K562 (cell line): ENCODE measurements around the gene CELF4. TPM values are rescaled to one million over a fixed set of nuclear protein-coding genes. Genes with fewer than 3 reads are reported as not detected.

Experiments used
- ATAC-seq: fragments of 200-7000 bp; cut with Tn5 transposase; 3 replicates; pipeline ENCODE4 v1.9.1; 2020; ENCODE audit warnings: moderate library complexity
- BruUV-seq: library from RNA; stranded (reverse); fragments of 400-500 nt; replicated peaks from 2 replicates; lab custom pipeline; 2021; lab: Mats Ljungman, UMichigan
- CTCF ChIA-PET: fragments of 300-600 bp; formaldehyde crosslinking; extraction: SDS; loops from one replicate; lab custom pipeline; 2021; ENCODE audit warnings: low intra/inter-chr PET ratio; lab: Yijun Ruan, JAX
- POLR2A ChIA-PET: fragments of 300-600, 350-650 bp; sonication (Branson Sonifier 250); formaldehyde crosslinking; extraction: SDS; loops from one replicate; lab custom pipeline; 2021; ENCODE audit warnings: antibody characterized with exemption, inconsistent platforms; lab: Yijun Ruan, JAX
- DNase-seq, 4 experiments: peaks; one replicate each; pipeline versions ENCODE4 v3.0.0 to v3.0.0-alpha.2; 2011 to 2018; ENCODE audit warnings: low spot score in 3 of 4, mixed read lengths in 3 of 4; ENCODE audit errors: extremely low read depth in 1 of 4
- FAIRE-seq: peaks from 2 replicates; lab custom pipeline; 2011; peaks lifted over from hg19 to GRCh38; lab: Jason Lieb, UNC
- H2AFZ ChIP-seq: 2 replicates; pipeline ENCODE4 v1.6.0; 2011; ENCODE audit warnings: low read depth, low read length, control low read depth, inconsistent platforms
- H3K27ac ChIP-seq: fragments of 200-600 bp; 3 replicates; pipeline ENCODE4 v1.8.0; 2011; ENCODE audit warnings: low read depth, mild to moderate bottlenecking, control low read depth, inconsistent platforms, low read length, moderate library complexity, mixed read lengths; ENCODE audit errors: extremely low read depth
- H3K27me3 ChIP-seq, 2 experiments: fragments of 300-600 bp in 1 of 2; 2 replicates in 1 of 2; 3 replicates in 1 of 2; pipeline versions ENCODE4 v1.6.0 to v1.8.0; 2011; ENCODE audit warnings: inconsistent platforms in 2 of 2, low read length in 2 of 2, mild to moderate bottlenecking in 1 of 2, mixed read lengths in 1 of 2, moderate library complexity in 1 of 2; ENCODE audit not compliant: control insufficient read depth in 2 of 2, insufficient read depth in 2 of 2
- H3K36me3 ChIP-seq: fragments of 300-600 bp; 3 replicates; pipeline ENCODE4 v1.8.0; 2011; ENCODE audit warnings: mild to moderate bottlenecking, low read length, inconsistent platforms; ENCODE audit not compliant: control insufficient read depth, insufficient read depth
- H3K4me1 ChIP-seq, 2 experiments: fragments of 200-600 bp in 1 of 2; replicated peaks in 1 of 2; 2 replicates in 1 of 2; 3 replicates in 1 of 2; pipeline versions ENCODE4 v1.5.1 to v1.8.0; 2011; ENCODE audit warnings: inconsistent platforms in 2 of 2, low read length in 2 of 2, mild to moderate bottlenecking in 1 of 2, mixed read lengths in 1 of 2, moderate library complexity in 1 of 2; ENCODE audit not compliant: control insufficient read depth in 2 of 2, insufficient read depth in 2 of 2
- H3K4me2 ChIP-seq: 2 replicates; pipeline ENCODE4 v1.6.1; 2011; ENCODE audit warnings: low read length, control low read depth, inconsistent platforms, mixed read lengths; ENCODE audit not compliant: insufficient read depth
- H3K4me3 ChIP-seq: fragments of 200-600 bp; sonication (generic), shearing (Covaris generic); 2 replicates; pipeline ENCODE4 v1.5.1; 2016; ENCODE audit warnings: control low read depth, inconsistent platforms
- H3K79me2 ChIP-seq: fragments of 200-600 bp; 3 replicates; pipeline ENCODE4 v1.8.0; 2011; ENCODE audit warnings: low read length, inconsistent platforms; ENCODE audit not compliant: control insufficient read depth, insufficient read depth
- H3K9ac ChIP-seq, 2 experiments: 2 replicates each; pipeline versions ENCODE4 v1.6.0 to v1.6.1; 2011; ENCODE audit warnings: low read depth in 2 of 2, low read length in 2 of 2, control low read depth in 1 of 2, inconsistent platforms in 1 of 2, mild to moderate bottlenecking in 1 of 2, mixed read lengths in 1 of 2; ENCODE audit not compliant: insufficient read depth in 1 of 2
- H3K9me1 ChIP-seq: one replicate; pipeline ENCODE4 v1.6.0; 2011; ENCODE audit warnings: inconsistent platforms, mild to moderate bottlenecking, low read length, moderate library complexity; ENCODE audit not compliant: control insufficient read depth, insufficient read depth
- H3K9me3 ChIP-seq: replicated peaks from 2 replicates; pipeline ENCODE4 v1.5.1; 2011; ENCODE audit warnings: low read depth, low read length, inconsistent platforms; ENCODE audit not compliant: control insufficient read depth, insufficient read depth
- H4K20me1 ChIP-seq: replicated peaks from 2 replicates; pipeline ENCODE4 v1.6.1; 2011; ENCODE audit warnings: low read length, inconsistent platforms, mixed read lengths; ENCODE audit not compliant: control insufficient read depth, insufficient read depth
- ARHGAP35 ChIP-seq: fragments of 450-650 bp; IDR thresholded peaks from 2 replicates; pipeline ENCODE4 v1.6.1; 2018; ENCODE audit not compliant: partially characterized antibody
- BRF2 ChIP-seq: IDR thresholded peaks from 3 replicates; pipeline ENCODE4 v1.6.1; 2011; ENCODE audit warnings: borderline replicate concordance, mild to moderate bottlenecking; ENCODE audit not compliant: insufficient read length, insufficient read depth
- CTBP1 ChIP-seq: fragments of 450-650 bp; IDR thresholded peaks from 2 replicates; pipeline ENCODE4 v1.6.1; 2016; ENCODE audit warnings: borderline replicate concordance
- GABPB1 ChIP-seq: sonication (generic); formaldehyde crosslinking; IDR thresholded peaks from 2 replicates; pipeline ENCODE4 v1.8.0; 2022; ENCODE audit warnings: mild to moderate bottlenecking, missing genetic modification reagents
- HDGF ChIP-seq: fragments of 450-650 bp; IDR thresholded peaks from 2 replicates; pipeline ENCODE4 v1.6.1; 2016
- LCOR ChIP-seq: sonication (generic); formaldehyde crosslinking; IDR thresholded peaks from 2 replicates; pipeline ENCODE4 v1.8.0; 2022; ENCODE audit warnings: mild to moderate bottlenecking, missing genetic modification reagents
- NCOA2 ChIP-seq, 2 experiments: fragments of 450-650 bp; IDR thresholded peaks; 2 replicates each; pipeline ENCODE4 v1.6.1; 2018; ENCODE audit warnings: mild to moderate bottlenecking in 2 of 2, moderate library complexity in 1 of 2; ENCODE audit not compliant: partially characterized antibody in 2 of 2
- PHB ChIP-seq: fragments of 250-450 bp; sonication (Bioruptor Pico); IDR thresholded peaks from 2 replicates; pipeline ENCODE4 v1.5.0; 2021
- PPARD ChIP-seq: fragments of 250-450 bp; sonication (Bioruptor Pico); IDR thresholded peaks from 2 replicates; pipeline ENCODE4 v1.8.0; 2022; ENCODE audit warnings: inconsistent platforms, mild to moderate bottlenecking, moderate library complexity
- RAD21 ChIP-seq, 2 experiments: fragments of 250-450 bp in 1 of 2; fragments of 450-650 bp in 1 of 2; sonication (Bioruptor Pico) in 1 of 2; formaldehyde crosslinking in 1 of 2; IDR thresholded peaks in 1 of 2; conservative IDR thresholded peaks in 1 of 2; 2 replicates each; pipeline versions ENCODE4 v1.4.0 to v1.8.0; 2020 to 2022; ENCODE audit warnings: mild to moderate bottlenecking in 2 of 2, moderate library complexity in 1 of 2
- RFX5 ChIP-seq: IDR thresholded peaks from 2 replicates; pipeline ENCODE4 v1.6.1; 2011; ENCODE audit warnings: low read depth, mild to moderate bottlenecking, improper control_type of control experiment, low read length
- TAF9B ChIP-seq: fragments of 450-650 bp; IDR thresholded peaks from 2 replicates; pipeline ENCODE4 v1.6.1; 2018; ENCODE audit warnings: mild to moderate bottlenecking; ENCODE audit not compliant: partially characterized antibody
- ZNF134 ChIP-seq: fragments of 250-450 bp; sonication (Bioruptor Pico); conservative IDR thresholded peaks from 2 replicates; pipeline ENCODE4 v1.4.0; 2020
- ZNF263 ChIP-seq: sonication (generic); formaldehyde crosslinking; IDR thresholded peaks from 2 replicates; pipeline ENCODE4 v1.8.0; 2022; ENCODE audit warnings: mild to moderate bottlenecking, missing genetic modification reagents, borderline replicate concordance
- ZNF384 ChIP-seq: IDR thresholded peaks from 2 replicates; pipeline ENCODE4 v1.6.1; 2012; ENCODE audit warnings: low read depth, low read length, improper control_type of control experiment
- ZNF561 ChIP-seq: fragments of 450-650 bp; formaldehyde crosslinking; conservative IDR thresholded peaks from 2 replicates; pipeline ENCODE4 v1.4.0; 2020; ENCODE audit warnings: mild to moderate bottlenecking, moderate library complexity
- ZNF644 ChIP-seq: fragments of 200-800 bp; sonication (Bioruptor generic); IDR thresholded peaks from 2 replicates; pipeline ENCODE4 v1.6.1; 2016; ENCODE audit warnings: low read depth, missing genetic modification characterization, missing compliant biosample characterization
- ZNF764 ChIP-seq: fragments of 250-450 bp; sonication (Bioruptor Pico); IDR thresholded peaks from 2 replicates; pipeline ENCODE4 v1.4.0; 2020; ENCODE audit warnings: low read depth, mild to moderate bottlenecking, moderate library complexity
- WGBS: fragments of 100-300 bp; shearing (Covaris generic); methylation state at CpG from one replicate; pipeline ENCODE4 v1.1.6; 2016; ENCODE audit warnings: low coverage, mixed read lengths; ENCODE audit not compliant: insufficient coverage; ENCODE audit errors: missing lambda C conversion rate; 5-methylcytosine and 5-hydroxymethylcytosine counted together
- in situ Hi-C: fragments of 300-500 bp; cut with MboI; formaldehyde crosslinking; loops from 4 replicates; pipeline ENCODE4 v1.15.0; 2018; ENCODE audit warnings: inconsistent platforms, mixed read lengths
- intact Hi-C: fragments of 100-400 bp; cut with micrococcal nuclease; formaldehyde crosslinking; loops from 2 replicates; pipeline ENCODE4 v1.14.2; 2022
- polyA plus RNA-seq, 8 experiments: library from polyadenylated mRNA; depleted of rRNA in 4 of 8; stranded (reverse) in 5 of 8; unstranded in 3 of 8; fragments of >200 nt; fragmentation: Nextera tagmentation in 2 of 8; fragmentation: Illumina TruSeq in 1 of 8; extraction: Ambion mirVana in 2 of 8; extraction: Trizol in 1 of 8; gene quantifications; 2 replicates each; pipeline versions ENCODE4 v1.2.1 to v1.2.3, GENCODE V29; 2011 to 2014; ENCODE audit warnings: inconsistent platforms in 1 of 8, missing spikeins in 1 of 8
- total RNA-seq, 7 experiments: library from RNA; depleted of rRNA in 6 of 7; stranded (reverse); fragments of >200 nt in 6 of 7; fragmentation: Illumina TruSeq in 2 of 7; extraction: Trizol in 2 of 7; gene quantifications; 2 replicates each; pipeline versions ENCODE4 v1.2.1 to v1.2.3, GENCODE V29; 2011 to 2021; ENCODE audit warnings: low replicate concordance in 1 of 7

CELF4 gene
- total and polyA plus RNA-seq, 9 of the 15 experiments (the other 6 are each of a cell fraction or from before 2014, with no cell fraction given), result 0.04 to 0.24 (median 0.07) TPM; not detected in 3

GRCh38 chr18:37529296-37529695, 36.3 kb downstream of the CELF4 start:
- no peaks in the 10 kb centered on the region for H3K4me1 ChIP-seq
- CTCF ChIA-PET, result no interaction called here
- POLR2A ChIA-PET, result interaction anchor here (0.6 kb wide), 1 partner anchor 9 kb away, joined by 4 read pairs; no protein-coding TSS in a partner anchor
- DNase-seq (no peak), FAIRE-seq (no peak), ATAC-seq (no peak)
- H3K79me2 ChIP-seq, result no peaks in the 10 kb centered on the region
- no TSS peak for BruUV-seq
- H3K4me3 ChIP-seq, result no peak overlapping the region
- no peak overlapping the region for H3K4me2 ChIP-seq
- in situ Hi-C loops, result no loop called here
- WGBS, result 2% methylated on average over 6 of the region's 6 CpGs
- H3K27me3 ChIP-seq, result peaks cover 4 to 17% of the 10 kb centered on the region in 2 experiments; a peak in 3 of 5 replicates
- intact Hi-C loops, result no loop called here
- no peak overlapping the region for H3K9ac ChIP-seq
- H2AFZ ChIP-seq, result no peak overlapping the region
- H3K27ac ChIP-seq, result no peak overlapping the region
- H3K36me3 ChIP-seq, result no peaks in the 10 kb centered on the region
- TF ChIP-seq PHB (CRISPR knock-in tag) (no peak), ZNF384 (no peak), RFX5 (no peak), CTBP1 (no peak), ZNF561 (CRISPR knock-in tag) (no peak), ZNF134 (CRISPR knock-in tag) (no peak), RAD21 (CRISPR knock-in tag; conservative IDR thresholded peaks at IDR 0.05 in 1 of 2, IDR thresholded peaks at IDR 0.05 in 1 of 2) (no peak), ZNF263 (CRISPR knock-in tag) (no peak), ARHGAP35 (no peak), ZNF764 (CRISPR knock-in tag) (no peak), BRF2 (no peak), GABPB1 (no peak), HDGF (no peak), ZNF644 (no peak), TAF9B (no peak), LCOR (CRISPR knock-in tag) (no peak), PPARD (CRISPR knock-in tag) (no peak), NCOA2 (IDR thresholded peaks at IDR 0.05; ENCODE audit: partially characterized antibody in 2 of 2) (no peak)
- H3K9me3 ChIP-seq, result no peaks in the 10 kb centered on the region
- no peaks in the 10 kb centered on the region for H4K20me1 ChIP-seq
- H3K9me1 ChIP-seq, result no peaks in the 10 kb centered on the region
